GM18909 (cell line): ENCODE results near the gene MFSD11.
"Not testable (repeated sequence)": the region's sequence is repeated elsewhere in the genome, so short reads cannot be mapped to it uniquely, and the experiment has no call there.

Experiments used
- ATAC-seq: cut with Tn5 transposase; IDR thresholded peaks from one replicate; pipeline ENCODE4 v1.9.1; 2021; ENCODE audit warnings: mild to moderate bottlenecking; ENCODE audit not compliant: unreplicated experiment, poor library complexity

Gene MFSD11

DNA sequence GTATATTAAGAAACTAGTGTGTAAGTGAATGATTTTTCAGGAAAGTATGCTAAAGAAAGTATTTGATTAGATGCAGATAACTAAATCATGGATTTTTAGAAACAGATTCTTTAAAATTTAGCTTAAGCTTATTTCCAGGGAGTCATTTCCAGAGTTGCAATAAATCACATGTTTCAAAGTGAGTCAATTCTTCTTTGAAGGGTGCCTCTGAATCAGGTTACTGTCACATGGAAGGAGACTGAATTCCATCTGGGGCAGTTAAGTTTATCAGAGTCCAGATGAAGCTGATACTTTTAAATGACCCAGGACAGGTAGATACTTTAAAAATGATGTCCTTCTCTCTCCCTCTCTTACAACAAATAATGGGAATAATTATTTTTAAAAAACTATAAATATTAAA is 5.0 kb downstream of the MFSD11 start:
- ATAC-seq = no peak

DNA sequence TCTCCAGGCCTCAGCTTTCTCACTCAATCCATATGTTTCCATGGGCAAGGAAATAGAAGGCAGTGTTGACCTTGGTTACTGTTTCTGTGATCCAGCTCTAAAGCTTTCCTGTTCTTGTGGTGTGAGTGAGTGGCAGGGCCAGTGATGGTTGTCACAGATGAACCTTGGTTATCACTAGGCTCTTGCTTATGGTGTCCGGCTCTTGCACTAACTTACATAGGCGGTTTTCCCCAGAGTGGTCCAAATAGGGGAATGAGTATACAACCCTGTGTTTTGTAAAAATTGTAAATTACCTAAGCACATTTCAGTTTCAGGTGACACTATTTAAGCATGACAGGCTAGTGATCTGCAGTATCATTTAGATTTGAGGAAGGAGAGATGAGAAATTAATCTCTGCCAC is 6.8 kb downstream of the MFSD11 start:
- no peak for ATAC-seq

GRCh38 chr17:76745785-76746184 is 7.9 kb downstream of the MFSD11 start:
- ATAC-seq = not testable (repeated sequence)

- ATAC-seq = no peak
Measured at GRCh38 chr17:76747716-76748363, 9.9 kb downstream of the MFSD11 start.

DNA sequence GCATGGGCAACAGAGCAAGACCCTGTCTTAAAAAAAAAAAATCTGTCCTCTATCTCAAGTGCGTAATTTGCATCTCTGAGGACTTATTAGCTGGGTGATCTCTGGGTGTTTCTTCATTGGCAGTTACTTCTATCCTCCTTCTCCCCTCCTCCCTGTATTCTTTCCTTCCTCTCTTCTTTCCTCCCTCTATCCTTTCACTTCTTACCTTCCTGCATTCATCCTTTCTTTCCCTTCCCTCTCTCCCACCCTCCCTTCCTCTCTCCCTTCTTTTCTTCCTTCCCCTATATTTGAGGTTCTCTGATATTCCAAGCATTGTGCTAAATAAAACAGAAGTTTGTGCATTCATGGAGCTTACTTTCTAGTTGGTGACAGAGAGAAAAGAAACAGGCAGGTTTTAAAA is 10.7 kb downstream of the MFSD11 start:
- ATAC-seq = no peak

- no peak for ATAC-seq
Measured at GRCh38 chr17:76751416-76751993, 13.6 kb downstream of the MFSD11 start.

DNA sequence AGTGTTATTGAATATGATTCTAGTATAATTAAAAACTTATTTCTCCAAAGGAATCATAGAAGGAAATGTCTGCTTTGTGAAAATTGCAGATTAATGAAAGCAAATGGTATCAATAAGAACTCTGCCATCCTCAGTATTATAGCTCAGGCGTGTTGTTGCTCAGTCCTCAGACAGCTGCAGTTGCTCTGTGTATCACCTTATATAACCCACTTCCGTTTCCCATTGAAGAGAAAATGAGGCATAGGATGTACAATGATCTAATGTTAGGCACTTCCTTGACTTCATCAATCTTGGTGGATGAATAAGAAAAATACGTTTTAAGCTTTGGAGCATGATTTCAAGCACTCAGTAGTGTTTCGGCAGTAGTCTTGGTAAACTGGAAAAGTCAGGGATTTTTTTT is 14.1 kb downstream of the MFSD11 start:
- ATAC-seq = no peak

DNA sequence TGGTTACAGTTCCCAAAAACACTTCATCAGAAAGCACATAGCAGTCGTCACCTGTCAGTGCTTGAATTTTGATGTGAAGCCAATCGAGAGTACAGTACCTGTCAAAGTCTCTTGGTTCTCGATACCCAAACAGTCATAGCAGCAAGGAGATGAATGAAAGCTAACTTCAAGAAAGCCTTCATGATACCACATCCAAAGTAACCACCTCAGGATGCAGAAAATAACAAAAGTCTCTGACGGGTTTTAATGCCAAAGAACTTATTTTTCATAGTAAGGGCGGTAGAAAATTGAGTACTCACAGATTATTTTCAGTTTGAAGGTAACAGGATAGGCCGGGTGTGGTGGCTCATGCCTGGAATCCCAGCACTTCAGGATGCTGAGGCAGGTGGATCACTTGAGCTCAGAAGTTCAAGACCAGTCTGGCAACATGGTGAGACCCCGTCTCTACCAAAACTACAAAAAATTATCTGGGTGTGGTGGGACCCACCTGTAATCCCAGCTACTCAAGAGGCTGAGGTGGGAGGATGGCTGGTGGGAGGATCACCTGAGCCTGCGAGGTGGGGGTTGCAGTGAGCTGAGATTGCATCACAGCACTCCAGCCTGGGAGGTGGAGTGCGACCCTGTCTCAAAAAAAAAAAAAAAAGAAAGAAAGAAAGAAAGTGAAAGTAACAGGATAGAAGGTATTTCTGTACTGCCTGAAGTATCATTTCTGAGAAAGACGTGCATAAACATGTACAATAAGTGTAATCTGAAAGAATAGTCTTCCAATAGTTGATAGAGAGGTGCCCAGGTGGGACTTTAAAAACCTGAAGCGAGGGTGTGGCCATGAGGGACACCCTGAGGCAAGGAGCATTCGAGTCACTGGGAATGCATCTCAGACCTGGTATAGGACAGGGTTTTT is 15.4 kb downstream of the MFSD11 start:
- ATAC-seq = no peak

- no peak for ATAC-seq
Measured at GRCh38 chr17:76755285-76755684, 17.4 kb downstream of the MFSD11 start.

DNA sequence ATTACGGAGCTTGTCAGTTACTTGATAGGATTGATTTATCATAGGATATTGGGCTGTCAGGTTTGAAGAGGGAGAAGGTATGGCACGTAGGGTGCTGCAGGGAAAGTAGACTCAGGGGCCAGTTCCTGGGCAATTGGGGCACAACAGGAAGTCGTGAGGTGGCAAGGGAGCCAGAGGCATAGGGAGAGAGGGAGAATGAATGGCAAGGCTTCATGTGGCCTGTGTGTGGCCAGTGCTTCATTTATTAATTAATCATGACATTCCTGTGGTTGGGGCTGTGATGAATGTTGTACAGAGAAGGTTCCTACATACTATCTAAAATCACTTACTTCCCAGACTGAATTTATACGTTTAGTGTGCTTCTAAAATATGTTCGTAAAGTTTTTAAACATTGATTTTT is 19.3 kb downstream of the MFSD11 start:
- ATAC-seq = no peak

GRCh38 chr17:76758570-76758969 is 20.7 kb downstream of the MFSD11 start:
- no peak for ATAC-seq

GRCh38 chr17:76772842-76773525 is 35.1 kb downstream of the MFSD11 start:
- ATAC-seq = no peak

GRCh38 chr17:76775021-76775600 is 37.2 kb downstream of the MFSD11 start:
- ATAC-seq = no peak

GRCh38 chr17:76781056-76781982 is 43.4 kb downstream of the MFSD11 start:
- no peak for ATAC-seq

- no peak for ATAC-seq
Measured at GRCh38 chr17:76783146-76783545, 45.2 kb downstream of the MFSD11 start.

DNA sequence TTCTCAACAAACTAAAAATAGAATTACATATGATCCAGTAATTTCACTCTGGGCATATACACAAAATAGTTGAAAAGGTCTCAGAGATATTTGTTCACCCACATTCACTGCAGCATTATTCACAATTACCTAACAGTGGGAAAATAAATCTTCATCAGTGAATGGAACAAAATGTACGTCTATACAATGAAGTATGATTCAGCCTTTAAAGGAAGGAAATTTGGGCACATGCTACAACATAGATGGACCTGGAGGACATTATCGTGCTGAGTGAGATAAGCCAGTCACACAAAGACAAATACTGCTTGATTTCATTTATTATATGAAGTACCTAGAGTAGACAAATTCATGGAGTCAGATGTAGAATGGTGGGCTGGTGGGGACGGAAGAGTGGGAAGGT is 47.0 kb downstream of the MFSD11 start:
- no peak for ATAC-seq

GRCh38 chr17:76787866-76788265 is 49.9 kb downstream of the MFSD11 start:
- ATAC-seq = not testable (repeated sequence)

DNA sequence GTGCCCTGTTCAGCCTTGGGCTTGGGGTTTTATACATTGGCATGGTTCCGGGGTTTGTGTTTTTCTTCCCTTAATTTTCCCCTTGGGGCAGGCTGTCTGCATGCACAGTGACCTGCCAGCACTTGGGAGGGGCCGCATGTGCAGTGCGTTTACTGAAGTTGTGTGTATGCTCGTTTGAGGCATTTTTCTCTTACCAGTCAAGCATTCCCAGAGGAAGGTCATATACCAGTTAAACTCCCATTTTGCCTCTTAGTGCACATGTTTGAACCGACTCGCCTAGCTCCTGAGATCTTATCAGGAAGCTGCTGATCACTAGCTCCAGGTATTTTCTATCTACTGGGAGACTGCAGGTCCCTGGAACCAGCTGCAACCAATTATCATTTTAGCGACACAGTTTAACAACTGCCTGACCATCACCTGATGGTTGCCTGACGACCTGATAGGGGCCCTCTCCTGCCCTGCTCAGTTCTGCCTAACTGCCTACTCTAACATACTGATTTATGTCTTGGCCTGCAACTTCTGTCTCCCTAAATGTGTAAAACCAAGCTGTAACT is 51.4 kb downstream of the MFSD11 start:
- ATAC-seq = no peak
